BJ (cell line): ENCODE results near the gene PGC. TPM values are rescaled to one million over a fixed set of nuclear protein-coding genes. Genes with fewer than 3 reads are reported as not detected.

ENCODE experiments used
- CTCF ChIA-PET: fragments of 350-600 bp; formaldehyde crosslinking; extraction: SDS; loops from one replicate; lab custom pipeline; 2021; ENCODE audit warnings: antibody characterized with exemption, inconsistent platforms; lab: Yijun Ruan, JAX
- POLR2A ChIA-PET: fragments of 300-600 bp; sonication (Branson Sonifier 250); formaldehyde crosslinking; extraction: SDS; loops from one replicate; lab custom pipeline; 2021; ENCODE audit warnings: antibody characterized with exemption; lab: Charles Lee
- DNase-seq: peaks from one replicate; pipeline ENCODE4 v3.0.0-alpha.2; 2011; ENCODE audit warnings: low read depth
- H3K27me3 ChIP-seq: 2 replicates; pipeline ENCODE4 v1.6.0; 2011; ENCODE audit warnings: low read length; ENCODE audit not compliant: control insufficient read depth, insufficient read depth
- H3K36me3 ChIP-seq: 2 replicates; pipeline ENCODE4 v1.5.1; 2011; ENCODE audit warnings: low read length; ENCODE audit not compliant: control insufficient read depth, insufficient read depth
- H3K4me3 ChIP-seq: 2 replicates; pipeline ENCODE4 v1.5.1; 2011; ENCODE audit warnings: low read depth, mild to moderate bottlenecking, control low read depth, low read length
- polyA plus RNA-seq: library from polyadenylated mRNA; depleted of rRNA; stranded (reverse); fragments of >200 nt; gene quantifications from 2 replicates; pipeline ENCODE4 v1.2.3, GENCODE V29; 2011
- TF ChIP-seq, protein P1 (sequence below): IDR thresholded peaks from 2 replicates; pipeline ENCODE4 v1.5.1; 2011; ENCODE audit warnings: low read depth, mild to moderate bottlenecking, control low read depth, inconsistent platforms, low read length, moderate library complexity; ENCODE audit not compliant: insufficient read depth

Gene PGC
- polyA plus RNA-seq, 1 experiment = not detected

DNA sequence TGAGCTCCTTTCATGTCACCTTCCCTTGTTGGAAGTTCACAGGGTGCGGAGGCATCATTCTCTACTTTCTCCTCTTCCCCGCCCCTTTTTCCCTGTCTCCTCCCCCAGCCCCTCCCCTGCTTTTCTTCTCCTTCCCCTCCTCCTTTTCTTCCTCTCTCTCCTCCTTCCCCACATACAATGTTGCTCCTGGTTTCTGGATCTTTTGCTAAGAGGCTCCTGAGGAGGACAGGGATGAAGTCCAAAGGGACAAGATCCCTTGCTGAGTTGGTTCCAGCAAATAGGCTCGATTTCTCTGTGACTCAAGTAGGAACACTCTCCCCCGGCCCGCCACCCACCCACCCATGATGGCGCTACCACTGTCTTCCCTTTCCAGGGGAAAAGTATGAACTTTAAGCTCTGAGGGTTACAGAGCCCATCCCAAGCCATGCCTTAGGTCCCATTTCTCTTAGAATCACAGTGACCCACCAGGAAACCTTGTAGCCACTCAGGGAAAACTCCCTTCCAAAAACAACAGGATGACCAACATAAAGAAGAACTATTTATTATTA, 10.9 kb downstream of the PGC start:
- H3K36me3 ChIP-seq = no peaks in the 10 kb centered on the region
- no peak for DNase-seq
- TF ChIP-seq, protein P1, sequence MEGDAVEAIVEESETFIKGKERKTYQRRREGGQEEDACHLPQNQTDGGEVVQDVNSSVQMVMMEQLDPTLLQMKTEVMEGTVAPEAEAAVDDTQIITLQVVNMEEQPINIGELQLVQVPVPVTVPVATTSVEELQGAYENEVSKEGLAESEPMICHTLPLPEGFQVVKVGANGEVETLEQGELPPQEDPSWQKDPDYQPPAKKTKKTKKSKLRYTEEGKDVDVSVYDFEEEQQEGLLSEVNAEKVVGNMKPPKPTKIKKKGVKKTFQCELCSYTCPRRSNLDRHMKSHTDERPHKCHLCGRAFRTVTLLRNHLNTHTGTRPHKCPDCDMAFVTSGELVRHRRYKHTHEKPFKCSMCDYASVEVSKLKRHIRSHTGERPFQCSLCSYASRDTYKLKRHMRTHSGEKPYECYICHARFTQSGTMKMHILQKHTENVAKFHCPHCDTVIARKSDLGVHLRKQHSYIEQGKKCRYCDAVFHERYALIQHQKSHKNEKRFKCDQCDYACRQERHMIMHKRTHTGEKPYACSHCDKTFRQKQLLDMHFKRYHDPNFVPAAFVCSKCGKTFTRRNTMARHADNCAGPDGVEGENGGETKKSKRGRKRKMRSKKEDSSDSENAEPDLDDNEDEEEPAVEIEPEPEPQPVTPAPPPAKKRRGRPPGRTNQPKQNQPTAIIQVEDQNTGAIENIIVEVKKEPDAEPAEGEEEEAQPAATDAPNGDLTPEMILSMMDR = no peak
- ChIA-PET POLR2A (no interaction called here), CTCF (interaction anchor here (0.6 to 2.0 kb wide), 5 partner anchors 14 to 48 kb away, joined by 4 to 5 read pairs (median 4); no protein-coding TSS in a partner anchor)
- H3K4me3 ChIP-seq = no peak overlapping the region
- no peaks in the 10 kb centered on the region; the same call in 1 of the 2 replicates for H3K27me3 ChIP-seq

- TF ChIP-seq, protein P1 = peak; percentile 84
- POLR2A ChIA-PET = no interaction called here
- no peaks in the 10 kb centered on the region for H3K36me3 ChIP-seq
- DNase-seq = peak; percentile 36
- peak within 1 kb of the TSS; percentile 85 for H3K4me3 ChIP-seq
- no peaks in the 10 kb centered on the region; the same call in 1 of the 2 replicates for H3K27me3 ChIP-seq
- CTCF ChIA-PET = interaction anchor here (0.6 to 3.3 kb wide), 14 partner anchors 12 to 367 kb away, joined by 4 to 28 read pairs (median 7); partner anchors contain the start of gene PGC
These were observed 11.6 kb downstream of the PGC start, which contains the start of gene TFEB for GRCh38 chr6:41735427-41736185. TFEB (minus strand) TSS chr6:41735608; CDS start chr6:41691213, 44,395 bp downstream.

DNA sequence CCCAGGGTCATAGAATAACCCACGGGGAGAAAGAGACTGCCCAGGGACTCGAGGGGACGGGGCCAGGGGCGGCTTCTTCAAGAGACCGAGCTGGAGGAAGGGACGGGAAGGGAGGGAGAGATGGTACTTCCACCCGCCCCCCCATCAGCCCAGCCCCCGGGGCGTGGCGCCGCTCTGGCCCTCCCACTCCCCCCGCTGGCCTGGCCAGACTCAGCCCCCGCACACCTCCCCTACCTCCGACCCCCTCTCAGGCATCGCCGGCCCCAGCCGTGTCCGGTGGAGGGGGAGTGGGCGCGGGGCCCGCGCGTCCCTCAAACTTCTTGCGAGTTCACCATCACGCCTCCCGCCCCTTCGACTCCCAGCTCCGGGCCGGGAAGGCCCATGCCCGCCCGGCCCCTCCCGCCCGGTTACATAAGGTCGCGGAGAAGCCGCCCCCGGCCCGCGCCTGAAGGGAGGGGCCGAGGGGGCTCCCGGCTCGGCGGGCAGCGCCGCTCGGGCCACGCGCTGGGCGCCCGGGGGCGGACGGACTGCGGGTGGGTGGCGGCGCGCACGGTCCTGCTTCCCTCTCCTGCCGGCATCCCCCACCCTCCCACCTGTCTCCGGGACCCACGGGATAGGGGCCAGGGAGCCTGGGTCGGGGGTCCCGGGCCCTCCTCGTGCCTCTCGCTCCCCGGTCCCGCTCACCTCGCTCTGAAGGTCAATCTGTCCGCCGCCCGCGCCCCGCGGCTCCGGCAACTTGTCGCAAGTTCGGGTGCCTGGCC, 12.4 kb downstream of the PGC start:
- no peaks in the 10 kb centered on the region for H3K36me3 ChIP-seq
- H3K27me3 ChIP-seq = no peaks in the 10 kb centered on the region; the same call in 1 of the 2 replicates
- DNase-seq = no peak
- ChIA-PET POLR2A (interaction anchor here (0.7 kb wide), 3 partner anchors 28 to 43 kb away, joined by 3 to 5 read pairs (median 3); no protein-coding TSS in a partner anchor), CTCF (interaction anchor here (0.7 to 3.3 kb wide), 24 partner anchors 9 to 367 kb away, joined by 3 to 28 read pairs (median 5); partner anchors contain the start of genes FRS3, PGC and TOMM6)
- peak overlapping the region; percentile 85 for H3K4me3 ChIP-seq
- TF ChIP-seq, protein P1 = no peak

GRCh38 chr6:41733707-41734665, 13.2 kb downstream of the PGC start:
- ChIA-PET CTCF (interaction anchor here (0.6 to 3.3 kb wide), 27 partner anchors 8 to 366 kb away, joined by 3 to 28 read pairs (median 4); partner anchors contain the start of genes FRS3, PGC and TOMM6), POLR2A (interaction anchor here (0.7 to 0.9 kb wide), 4 partner anchors 10 to 44 kb away, joined by 3 to 5 read pairs (median 3); no protein-coding TSS in a partner anchor)
- Histone ChIP-seq H3K4me3 (peak overlapping the region; percentile 85), H3K27me3 (no peaks in the 10 kb centered on the region; the same call in 1 of the 2 replicates), H3K36me3 (no peaks in the 10 kb centered on the region)
- TF ChIP-seq, protein P1 = no peak
- no peak for DNase-seq
